Fibroblast of pulmonary artery (primary cell): Measurements from ENCODE around the gene RPS16.

Experiments
- DNase-seq: peaks from one replicate; pipeline ENCODE4 v3.0.0-alpha.2; 2010; ENCODE audit warnings: low read depth
- H3K4me3 ChIP-seq: replicated peaks from 2 replicates; pipeline ENCODE4 v1.5.1; 2011; ENCODE audit warnings: low read depth, mild to moderate bottlenecking, control low read depth, low read length, moderate library complexity
- CTCF ChIP-seq: IDR thresholded peaks from 2 replicates; pipeline ENCODE4 v1.5.1; 2011; ENCODE audit warnings: mild to moderate bottlenecking, control low read depth, low read length, inconsistent platforms; ENCODE audit errors: missing control alignments

The RPS16 gene

DNA sequence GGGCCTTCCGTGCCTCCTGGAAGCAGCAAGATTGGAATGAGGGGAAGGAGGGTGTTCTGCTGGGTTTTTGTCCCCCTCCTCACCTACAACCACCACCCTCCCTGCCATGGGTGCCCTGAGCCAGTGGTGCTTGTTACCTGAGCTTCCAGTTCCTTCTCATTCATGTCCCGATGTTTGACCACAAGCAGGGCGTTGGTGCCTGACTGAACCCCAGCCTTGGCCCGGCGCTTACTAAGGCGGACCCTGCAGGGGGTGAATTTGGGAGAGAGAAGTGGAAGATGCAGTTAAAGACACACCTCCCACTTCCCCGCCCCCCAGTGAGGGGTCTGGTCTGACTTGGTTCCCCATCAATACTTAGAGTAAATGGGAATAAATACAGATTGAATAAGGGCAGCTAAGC lies 49.2 kb downstream of the RPS16 start:
- DNase-seq, result no peak
- TF ChIP-seq CTCF, result no peak
- no peak overlapping the region for H3K4me3 ChIP-seq

DNA sequence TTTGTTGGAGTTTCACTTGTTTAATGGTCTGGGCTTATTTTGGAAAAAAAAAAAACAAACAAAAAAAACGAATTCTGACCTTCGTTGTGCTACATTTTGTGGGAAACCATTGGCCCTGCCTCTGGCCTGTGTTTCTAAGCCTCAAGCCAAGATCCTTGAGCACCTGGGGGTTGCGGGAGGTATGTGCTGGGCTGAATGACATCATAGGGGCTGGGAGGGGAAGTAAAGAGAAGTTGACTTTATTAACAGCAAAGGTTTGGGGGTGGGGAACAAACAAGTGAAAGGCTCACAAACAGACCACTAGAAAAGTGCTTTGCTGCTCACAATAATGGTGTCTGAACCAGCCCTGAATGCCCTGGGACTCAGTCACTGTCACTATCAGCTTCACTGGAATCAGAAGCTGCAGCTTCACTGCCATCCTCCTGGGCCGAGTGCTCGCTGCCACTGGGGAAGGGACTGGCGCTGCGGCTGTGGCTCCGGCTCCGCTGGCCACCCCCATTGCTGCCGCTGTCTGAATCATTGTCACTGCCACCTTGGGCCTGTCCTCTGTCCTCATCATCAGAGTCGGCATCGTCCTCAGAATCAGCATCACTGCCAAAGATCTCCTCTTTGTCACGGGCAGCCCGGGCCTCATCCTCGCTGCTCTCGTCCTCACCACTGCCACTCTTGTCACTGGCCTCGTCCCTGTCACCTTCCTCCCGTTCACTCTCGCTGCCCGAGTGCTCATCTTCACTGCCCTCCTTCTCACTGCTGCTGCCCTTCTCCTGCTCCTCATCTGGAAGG lies 49.9 kb downstream of the RPS16 start:
- DNase-seq, result no peak
- TF ChIP-seq CTCF, result no peak
- no peak overlapping the region for H3K4me3 ChIP-seq

- no peak for DNase-seq
- TF ChIP-seq CTCF, result no peak
- H3K4me3 ChIP-seq, result no peak overlapping the region
These were observed 50.7 kb downstream of the RPS16 start for GRCh38 chr19:39384839-39385568.
